DOHH2 (cell line): Measurements from ENCODE around the gene KRTAP5-6.

Source experiments
- EZH2phosphoT487 ChIP-seq: fragments of 200-600 bp; sonication (generic); IDR thresholded peaks from 2 replicates; pipeline ENCODE4 v1.6.1; 2017; ENCODE audit warnings: borderline replicate concordance, mild to moderate bottlenecking, antibody characterized with exemption, low read length, moderate library complexity, mixed read lengths
- TF ChIP-seq, protein P1 (sequence below): fragments of 200-600 bp; sonication (generic); IDR thresholded peaks from one replicate; pipeline ENCODE4 v1.5.1; 2014; ENCODE audit warnings: antibody characterized with exemption, mild to moderate bottlenecking, low read depth, low read length; ENCODE audit not compliant: poor library complexity, severe bottlenecking

GRCh38 chr11:1727096-1727690, 30.2 kb downstream of the KRTAP5-6 start:
- TF ChIP-seq, protein P1, sequence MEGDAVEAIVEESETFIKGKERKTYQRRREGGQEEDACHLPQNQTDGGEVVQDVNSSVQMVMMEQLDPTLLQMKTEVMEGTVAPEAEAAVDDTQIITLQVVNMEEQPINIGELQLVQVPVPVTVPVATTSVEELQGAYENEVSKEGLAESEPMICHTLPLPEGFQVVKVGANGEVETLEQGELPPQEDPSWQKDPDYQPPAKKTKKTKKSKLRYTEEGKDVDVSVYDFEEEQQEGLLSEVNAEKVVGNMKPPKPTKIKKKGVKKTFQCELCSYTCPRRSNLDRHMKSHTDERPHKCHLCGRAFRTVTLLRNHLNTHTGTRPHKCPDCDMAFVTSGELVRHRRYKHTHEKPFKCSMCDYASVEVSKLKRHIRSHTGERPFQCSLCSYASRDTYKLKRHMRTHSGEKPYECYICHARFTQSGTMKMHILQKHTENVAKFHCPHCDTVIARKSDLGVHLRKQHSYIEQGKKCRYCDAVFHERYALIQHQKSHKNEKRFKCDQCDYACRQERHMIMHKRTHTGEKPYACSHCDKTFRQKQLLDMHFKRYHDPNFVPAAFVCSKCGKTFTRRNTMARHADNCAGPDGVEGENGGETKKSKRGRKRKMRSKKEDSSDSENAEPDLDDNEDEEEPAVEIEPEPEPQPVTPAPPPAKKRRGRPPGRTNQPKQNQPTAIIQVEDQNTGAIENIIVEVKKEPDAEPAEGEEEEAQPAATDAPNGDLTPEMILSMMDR, result no peak
- no peak for TF ChIP-seq EZH2phosphoT487
